GM12891 (cell line): ENCODE data around the gene JDP2.

Experiments
- PAX5 ChIP-seq: IDR thresholded peaks from 2 replicates; pipeline ENCODE4 v1.6.1; 2011; ENCODE audit warnings: low read length, moderate library complexity, mild to moderate bottlenecking; ENCODE audit not compliant: insufficient read depth, severe bottlenecking
- POLR2A ChIP-seq: IDR thresholded peaks from 2 replicates; pipeline ENCODE4 v1.6.1; 2011; ENCODE audit warnings: low read depth, low read length, control low read depth
- POLR2AphosphoS5 ChIP-seq: IDR thresholded peaks from 2 replicates; pipeline ENCODE4 v1.6.1; 2011; ENCODE audit warnings: low read depth, low read length, control low read depth
- SPI1 ChIP-seq: IDR thresholded peaks from 2 replicates; pipeline ENCODE4 v1.6.1; 2011; ENCODE audit warnings: low read depth, low read length, control low read depth
- TAF1 ChIP-seq: IDR thresholded peaks from 2 replicates; pipeline ENCODE4 v1.6.1; 2011; ENCODE audit warnings: low read depth, low read length, control low read depth

DNA sequence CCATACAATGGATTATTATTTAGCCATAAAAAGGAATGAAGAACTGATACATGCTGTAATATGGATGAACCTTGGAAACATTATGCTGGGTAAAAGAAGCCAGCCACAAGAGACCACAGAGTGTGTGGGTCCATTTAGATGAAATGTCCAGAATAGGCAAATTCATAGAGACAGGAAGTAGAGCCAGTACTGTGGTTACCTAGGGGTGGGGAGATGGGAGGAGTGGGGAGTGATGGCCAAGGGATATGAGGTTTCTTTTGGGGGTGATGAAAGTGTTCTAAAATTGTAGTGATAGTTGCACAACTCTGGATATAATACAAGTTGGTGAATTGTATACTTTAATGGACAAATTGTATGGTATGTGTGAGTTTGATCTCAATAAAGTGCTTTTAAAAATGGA is 18.6 kb downstream of the JDP2 start:
- TF ChIP-seq POLR2A: no peak
- TF ChIP-seq POLR2AphosphoS5: no peak
- no peak for TF ChIP-seq TAF1
- no peak for TF ChIP-seq PAX5
- no peak for TF ChIP-seq SPI1
